Sigmoid colon (tissue), 7 donors: ENCODE results near the gene TNS1. TPM values are rescaled to one million over a fixed set of nuclear protein-coding genes. Genes with fewer than 3 reads are reported as not detected.
A peak's percentile ranks its signal among the peaks of the same experiment; 100 is the strongest.

ENCODE experiments used
- DNase-seq: peaks from one replicate; pipeline ENCODE4 v3.0.0-alpha.2; 2019
- H3K27ac ChIP-seq, 4 donors: fragments of 200-600 bp; sonication (generic); one replicate each; pipeline ENCODE4 v1.5.1; 2016 to 2019; ENCODE audit warnings: mild to moderate bottlenecking in 1 of 4
- H3K27me3 ChIP-seq, 3 donors: fragments of 200-600 bp; sonication (generic); one replicate each; pipeline ENCODE4 v1.5.1; 2019; ENCODE audit warnings: mild to moderate bottlenecking in 1 of 3
- H3K36me3 ChIP-seq, 4 donors: fragments of 200-600 bp; sonication (generic); one replicate each; pipeline ENCODE4 v1.5.1; 2016 to 2019
- H3K4me1 ChIP-seq, 4 donors: fragments of 200-600 bp; sonication (generic); one replicate each; pipeline ENCODE4 v1.5.1; 2017 to 2019
- H3K4me3 ChIP-seq, 4 donors: fragments of 200-600 bp; sonication (generic); one replicate each; pipeline ENCODE4 v1.5.1; 2017 to 2019; ENCODE audit warnings: mild to moderate bottlenecking in 2 of 4, moderate library complexity in 1 of 4
- H3K9me3 ChIP-seq, 4 donors: fragments of 200-600 bp in 3 of 4; sonication (generic) in 3 of 4; one replicate each; pipeline versions ENCODE4 v1.5.1 to v1.6.1; 2013 to 2019
- CTCF ChIP-seq, 4 experiments: fragments of 450-650 bp in 3 of 4; fragments of 200-600 bp in 1 of 4; IDR thresholded peaks; one replicate each; pipeline ENCODE4 v1.5.1; 2016 to 2019; ENCODE audit warnings: antibody characterized with exemption in 4 of 4, mild to moderate bottlenecking in 3 of 4, moderate library complexity in 2 of 4
- EP300 ChIP-seq, 4 donors: sonication (generic); formaldehyde crosslinking; IDR thresholded peaks; one replicate each; pipeline ENCODE4 v1.6.1; 2017; ENCODE audit warnings: antibody characterized with exemption in 4 of 4
- POLR2A ChIP-seq, 2 donors: fragments of 450-650 bp; IDR thresholded peaks; one replicate each; pipeline ENCODE4 v1.6.1; 2016; ENCODE audit warnings: antibody characterized with exemption in 2 of 2, mild to moderate bottlenecking in 2 of 2, moderate library complexity in 2 of 2
- POLR2AphosphoS5 ChIP-seq, 4 donors: sonication (generic); formaldehyde crosslinking; IDR thresholded peaks; one replicate each; pipeline ENCODE4 v1.6.1; 2017; ENCODE audit warnings: antibody characterized with exemption in 4 of 4
- whole genome bisulfite sequencing, 2 donors: extraction: QIAGEN DNeasy Blood & Tissue Kit; methylation state at CpG; one replicate each; pipeline ENCODE4 v1.1.7; 2013; 5-methylcytosine and 5-hydroxymethylcytosine counted together
- intact Hi-C: fragments of 100-400 bp; cut with DNase I; formaldehyde crosslinking; loops from one replicate; pipeline ENCODE4 v1.15.1; 2023
- polyA plus RNA-seq, 3 donors: library from polyadenylated mRNA; stranded (reverse); fragments of 200-250 nt; gene quantifications; one replicate each; pipeline ENCODE4 v1.2.3, GENCODE V29; 2013
- total RNA-seq, 4 donors: library from RNA; depleted of rRNA; stranded (reverse); fragments of >200 nt; gene quantifications; one replicate each; pipeline ENCODE4 v1.1.0, GENCODE V29; 2016
- donor health status: healthy with polysubstance abuse.
- donor health status: Bipolar disorder and iron deficiency.
- donor health status: healthy.

Gene TNS1
- total and polyA plus RNA-seq, 7 donors: 3.7 to 1,607 (median 444) TPM

DNA sequence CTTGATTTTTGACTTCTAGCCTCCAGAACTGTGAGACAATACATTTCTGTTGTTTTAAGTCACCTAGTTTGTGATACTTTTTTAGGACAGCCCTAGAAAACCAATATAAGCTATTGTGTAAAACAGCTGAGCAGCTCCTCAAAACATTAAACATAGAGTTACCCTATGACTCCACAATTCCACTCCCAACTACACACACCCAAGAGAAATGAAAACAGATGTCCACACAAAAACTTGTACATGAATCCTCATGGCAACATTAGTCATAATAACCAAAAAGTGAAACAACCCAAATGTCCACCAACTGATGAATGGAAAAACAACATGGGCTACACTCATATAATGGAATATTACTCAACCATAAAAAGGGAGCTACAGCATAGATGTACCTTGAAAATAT lies 32.6 kb downstream of the TNS1 start:
- Histone ChIP-seq H3K4me1 (peaks cover 0 to 83% (median 73%) of the 10 kb centered on the region in 4 donors), H3K9me3 (no peaks in the 10 kb centered on the region), H3K27me3 (no peaks in the 10 kb centered on the region), H3K27ac (peak overlapping the region; percentile 23 to 98 (median 94)), H3K36me3 (no peaks in the 10 kb centered on the region), H3K4me3 (no peak overlapping the region)
- no peak for DNase-seq
- intact Hi-C loops: loop anchor here (5.0 kb wide), 1 partner anchor 38 kb away; no protein-coding TSS in a partner anchor
- TF ChIP-seq POLR2AphosphoS5 (IDR thresholded peaks at IDR 0.05) (peak in 1 of 4 donors; percentile 31), CTCF (IDR thresholded peaks at IDR 0.05) (no peak)

DNA sequence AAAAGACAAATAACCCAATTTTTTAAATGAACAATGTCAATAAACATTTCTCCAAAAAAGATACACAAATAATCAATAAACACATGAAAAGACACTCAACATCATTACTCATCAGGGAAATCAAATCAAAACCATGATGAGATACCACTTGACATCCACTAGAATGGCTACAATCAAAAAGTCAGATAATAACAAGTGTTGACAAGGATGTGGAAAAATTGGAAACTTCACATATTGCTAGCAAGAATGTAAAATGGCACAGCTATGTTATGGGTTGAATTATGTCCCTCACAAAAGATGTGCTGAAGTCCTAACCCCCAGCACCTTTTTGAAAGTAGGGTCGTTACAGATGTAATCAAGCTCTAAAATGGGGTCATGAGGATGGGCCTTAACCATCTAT lies 33.2 kb downstream of the TNS1 start:
- intact Hi-C loops: no loop called here
- H3K27ac ChIP-seq: peak overlapping the region; percentile 23 to 98 (median 94)
- no peaks in the 10 kb centered on the region for H3K9me3 ChIP-seq
- 89 to 90% methylated on average over 1 of the region's 1 CpG for WGBS, 2 donors
- DNase-seq: no peak
- H3K36me3 ChIP-seq: no peaks in the 10 kb centered on the region
- no peak for TF ChIP-seq EP300 (IDR thresholded peaks at IDR 0.05)
- TF ChIP-seq POLR2A (IDR thresholded peaks at IDR 0.05): no peak
- no peak for TF ChIP-seq CTCF (IDR thresholded peaks at IDR 0.05)
- TF ChIP-seq POLR2AphosphoS5 (IDR thresholded peaks at IDR 0.05): no peak
- peaks cover 0 to 83% (median 73%) of the 10 kb centered on the region in 4 donors for H3K4me1 ChIP-seq
- H3K4me3 ChIP-seq: no peak overlapping the region
- H3K27me3 ChIP-seq: no peaks in the 10 kb centered on the region

DNA sequence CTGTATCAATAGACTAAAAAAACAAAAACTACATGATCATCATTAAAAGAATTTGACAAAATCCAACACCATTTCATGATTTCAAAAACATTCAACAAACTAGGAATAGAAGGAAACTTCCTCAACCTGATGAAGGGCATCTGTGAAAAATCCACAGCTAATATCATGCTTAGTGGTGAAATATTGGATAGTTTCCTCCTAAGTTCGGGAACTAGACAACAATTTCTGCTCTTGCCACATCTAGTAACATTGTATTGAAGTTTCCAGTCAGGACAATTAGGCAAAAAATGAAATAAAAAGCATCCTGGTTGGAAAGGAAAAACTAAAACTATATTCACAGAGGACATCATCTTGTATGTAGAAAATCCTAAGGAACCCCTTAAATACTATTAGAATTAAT lies 34.8 kb downstream of the TNS1 start:
- peak overlapping the region in 3 of 4 donors; percentile 85 to 98 (median 97) for H3K27ac ChIP-seq
- no peak for TF ChIP-seq CTCF (IDR thresholded peaks at IDR 0.05)
- TF ChIP-seq POLR2AphosphoS5 (IDR thresholded peaks at IDR 0.05): peak in 2 of 4 donors; percentile 26 to 30
- no peak for TF ChIP-seq POLR2A (IDR thresholded peaks at IDR 0.05)
- TF ChIP-seq EP300 (IDR thresholded peaks at IDR 0.05): no peak
- no peak for DNase-seq
- 39 to 45% methylated on average over 1 of the region's 1 CpG for WGBS, 2 donors
- no peaks in the 10 kb centered on the region for H3K9me3 ChIP-seq
- intact Hi-C loops: no loop called here
- H3K4me3 ChIP-seq: no peak overlapping the region
- H3K27me3 ChIP-seq: no peaks in the 10 kb centered on the region
- H3K4me1 ChIP-seq: peaks cover 0 to 83% (median 73%) of the 10 kb centered on the region in 4 donors
- no peaks in the 10 kb centered on the region for H3K36me3 ChIP-seq

GRCh38 chr2:217966423-217967070 lies 36.2 kb downstream of the TNS1 start:
- 77 to 84% methylated on average over 10 of the region's 10 CpGs for WGBS, 2 donors
- Histone ChIP-seq H3K4me1 (peaks cover 0 to 76% (median 70%) of the 10 kb centered on the region in 4 donors), H3K9me3 (no peaks in the 10 kb centered on the region), H3K36me3 (no peaks in the 10 kb centered on the region), H3K4me3 (peak overlapping the region in 2 of 4 donors; percentile 15 to 31), H3K27ac (peak overlapping the region; percentile 84 to 98 (median 91)), H3K27me3 (no peaks in the 10 kb centered on the region)
- DNase-seq: peak; percentile 79
- TF ChIP-seq EP300 (IDR thresholded peaks at IDR 0.05) (no peak), POLR2AphosphoS5 (IDR thresholded peaks at IDR 0.05) (peak in 2 of 4 donors; percentile 29 to 51)
- intact Hi-C loops: no loop called here

- H3K4me3 ChIP-seq: peak overlapping the region in 2 of 4 donors; percentile 31
- WGBS, 2 donors: 74 to 75% methylated on average over 21 of the region's 21 CpGs
- no peaks in the 10 kb centered on the region for H3K27me3 ChIP-seq
- intact Hi-C loops: no loop called here
- no peaks in the 10 kb centered on the region for H3K9me3 ChIP-seq
- peak; percentile 66 for DNase-seq
- TF ChIP-seq POLR2A (IDR thresholded peaks at IDR 0.05) (no peak), EP300 (IDR thresholded peaks at IDR 0.05) (no peak), CTCF (IDR thresholded peaks at IDR 0.05) (no peak)
- H3K27ac ChIP-seq: peak overlapping the region; percentile 84 to 98 (median 91)
- H3K4me1 ChIP-seq: peaks cover 0 to 84% (median 78%) of the 10 kb centered on the region in 4 donors
- H3K36me3 ChIP-seq: no peaks in the 10 kb centered on the region
Measured at GRCh38 chr2:217964275-217965161, 38.3 kb downstream of the TNS1 start.
